ENCODE measurements around the gene OR6S1. TPM values are rescaled to one million over a fixed set of nuclear protein-coding genes. Genes with fewer than 3 reads are reported as not detected.

The OR6S1 gene
- not detected in 2 replicates for total RNA-seq

GRCh38 chr14:20641591-20641990 lies at the start of gene OR6S1:
TSS of gene OR6S1 (minus strand) at chr14:20641691. CDS start at chr14:20641691, 0 bp downstream.
- no peaks in the 10 kb centered on the region for H3K36me3 Mint-ChIP-seq (ENCODE audit: low read depth)
- TF ChIP-seq CTCF (IDR thresholded peaks at IDR 0.05) = no peak
- ATAC-seq (ENCODE audit: low read depth) = no peak
- intact Hi-C loops (cut with micrococcal nuclease) = no loop called here
- H3K9me3 Mint-ChIP-seq = no peaks in the 10 kb centered on the region
- CTCF ChIA-PET = no interaction called here
- no peak within 1 kb of the TSS for H3K27ac Mint-ChIP-seq
- peaks cover 18% of the 10 kb centered on the region for H3K27me3 Mint-ChIP-seq
- H3K4me3 Mint-ChIP-seq = no peak within 1 kb of the TSS
- POLR2A ChIA-PET = no interaction called here
- H3K4me1 Mint-ChIP-seq = no peaks in the 10 kb centered on the region
- DNase-seq = no peak

GRCh38 chr14:20690848-20691640 lies 49.6 kb upstream of the OR6S1 start:
- POLR2A ChIA-PET = interaction anchor here (0.5 to 2.6 kb wide), 6 partner anchors 10 to 348 kb away, joined by 3 to 22 read pairs (median 4); partner anchors contain the start of genes PARP2 and PNP
- intact Hi-C loops (cut with micrococcal nuclease) = loop anchor here (1.0 kb wide), 6 partner anchors 8 to 364 kb away; no protein-coding TSS in a partner anchor
- Mint-ChIP-seq H3K27ac (no peak overlapping the region), H3K4me1 (peaks cover 5% of the 10 kb centered on the region), H3K27me3 (no peaks in the 10 kb centered on the region), H3K9me3 (no peaks in the 10 kb centered on the region), H3K36me3 (ENCODE audit: low read depth) (no peaks in the 10 kb centered on the region), H3K4me3 (no peak overlapping the region)
- TF ChIP-seq CTCF (IDR thresholded peaks at IDR 0.05) = peak; percentile 89
- peak; percentile 96 for ATAC-seq (ENCODE audit: low read depth)
- no peak for DNase-seq
- CTCF ChIA-PET = interaction anchor here (0.8 to 4.9 kb wide), 27 partner anchors 8 to 363 kb away, joined by 3 to 83 read pairs (median 6); no protein-coding TSS in a partner anchor

GRCh38 chr14:20688167-20688839 lies 46.8 kb upstream of the OR6S1 start, which contains the start of gene ANG:
TSS of gene ANG (plus strand) at chr14:20688764. CDS start at chr14:20693565, 4,801 bp downstream.
- H3K27me3 Mint-ChIP-seq = no peaks in the 10 kb centered on the region
- no peak for TF ChIP-seq CTCF (IDR thresholded peaks at IDR 0.05)
- DNase-seq (no peak), ATAC-seq (ENCODE audit: low read depth) (no peak)
- no peak within 1 kb of the TSS for H3K4me3 Mint-ChIP-seq
- H3K27ac Mint-ChIP-seq = no peak within 1 kb of the TSS
- no peaks in the 10 kb centered on the region for H3K9me3 Mint-ChIP-seq
- POLR2A ChIA-PET = interaction anchor here (0.8 to 1.6 kb wide), 2 partner anchors 25 to 66 kb away, joined by 3 read pairs; no protein-coding TSS in a partner anchor
- intact Hi-C loops (cut with micrococcal nuclease) = no loop called here
- peaks cover 14% of the 10 kb centered on the region for H3K4me1 Mint-ChIP-seq
- CTCF ChIA-PET = interaction anchor here (4.9 to 8.0 kb wide), 2 partner anchors 24 to 25 kb away, joined by 83 to 95 read pairs; no protein-coding TSS in a partner anchor
- no peaks in the 10 kb centered on the region for H3K36me3 Mint-ChIP-seq (ENCODE audit: low read depth)

- DNase-seq (no peak), ATAC-seq (ENCODE audit: low read depth) (no peak)
- H3K36me3 Mint-ChIP-seq (ENCODE audit: low read depth) = no peaks in the 10 kb centered on the region
- intact Hi-C loops (cut with micrococcal nuclease) = no loop called here
- peaks cover 14% of the 10 kb centered on the region for H3K4me1 Mint-ChIP-seq
- no peaks in the 10 kb centered on the region for H3K9me3 Mint-ChIP-seq
- POLR2A ChIA-PET = interaction anchor here (0.6 to 7.3 kb wide), 3 partner anchors 25 to 75 kb away, joined by 3 to 76 read pairs (median 3); no protein-coding TSS in a partner anchor
- no peak overlapping the region for H3K27ac Mint-ChIP-seq
- no peak for TF ChIP-seq CTCF (IDR thresholded peaks at IDR 0.05)
- H3K4me3 Mint-ChIP-seq = no peak overlapping the region
- no peaks in the 10 kb centered on the region for H3K27me3 Mint-ChIP-seq
- CTCF ChIA-PET = interaction anchor here (8.0 kb wide), 1 partner anchor 24 kb away, joined by 95 read pairs; no protein-coding TSS in a partner anchor
These were observed 46.1 kb upstream of the OR6S1 start for GRCh38 chr14:20687362-20688166.
